ENCODE data around the gene ARL3.

- TF ChIP-seq, protein P1, sequence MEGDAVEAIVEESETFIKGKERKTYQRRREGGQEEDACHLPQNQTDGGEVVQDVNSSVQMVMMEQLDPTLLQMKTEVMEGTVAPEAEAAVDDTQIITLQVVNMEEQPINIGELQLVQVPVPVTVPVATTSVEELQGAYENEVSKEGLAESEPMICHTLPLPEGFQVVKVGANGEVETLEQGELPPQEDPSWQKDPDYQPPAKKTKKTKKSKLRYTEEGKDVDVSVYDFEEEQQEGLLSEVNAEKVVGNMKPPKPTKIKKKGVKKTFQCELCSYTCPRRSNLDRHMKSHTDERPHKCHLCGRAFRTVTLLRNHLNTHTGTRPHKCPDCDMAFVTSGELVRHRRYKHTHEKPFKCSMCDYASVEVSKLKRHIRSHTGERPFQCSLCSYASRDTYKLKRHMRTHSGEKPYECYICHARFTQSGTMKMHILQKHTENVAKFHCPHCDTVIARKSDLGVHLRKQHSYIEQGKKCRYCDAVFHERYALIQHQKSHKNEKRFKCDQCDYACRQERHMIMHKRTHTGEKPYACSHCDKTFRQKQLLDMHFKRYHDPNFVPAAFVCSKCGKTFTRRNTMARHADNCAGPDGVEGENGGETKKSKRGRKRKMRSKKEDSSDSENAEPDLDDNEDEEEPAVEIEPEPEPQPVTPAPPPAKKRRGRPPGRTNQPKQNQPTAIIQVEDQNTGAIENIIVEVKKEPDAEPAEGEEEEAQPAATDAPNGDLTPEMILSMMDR (conservative IDR thresholded peaks at IDR 0.05 in 1 of 2, IDR thresholded peaks at IDR 0.05 in 1 of 2; ENCODE audit: extremely low read depth in 1 of 2, insufficient read depth in 1 of 2, low read depth in 1 of 2, low read length in 2 of 2) = no peak
- no peak for TF ChIP-seq EZH2 (IDR thresholded peaks at IDR 0.05; ENCODE audit: borderline replicate concordance, low read length)
These were observed 48.3 kb upstream of the ARL3 start for GRCh38 chr10:102762401-102763015.

All from mammary epithelial cell (primary cell).